ENCODE data around the gene NCOA6.
"Not testable (repeated sequence)": the region's sequence is repeated elsewhere in the genome, so short reads cannot be mapped to it uniquely, and the experiment has no call there.

NCOA6 gene

DNA sequence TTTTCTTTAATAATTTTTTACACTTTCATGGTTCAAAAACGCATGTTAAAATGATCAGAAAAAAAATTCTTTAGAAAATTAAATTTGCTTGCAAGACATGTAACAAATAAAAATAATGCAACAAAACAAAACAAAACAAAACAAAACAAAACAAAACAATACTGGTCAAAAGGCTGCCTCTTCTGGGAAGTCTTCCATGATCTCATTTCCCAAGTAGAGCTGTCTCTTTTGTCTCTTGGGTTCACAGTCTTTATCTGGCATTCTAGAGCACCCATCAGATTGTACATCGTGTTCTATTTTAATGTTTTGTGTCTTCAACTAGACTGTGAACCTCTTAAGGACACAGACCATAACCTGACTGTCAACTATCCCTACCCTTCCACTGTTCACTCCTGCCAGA lies 96.0 kb downstream of the NCOA6 start:
- H3K27ac ChIP-seq (replicated peaks) = no peak overlapping the region
- H3K27me3 ChIP-seq (ENCODE audit: insufficient read depth, poor library complexity, severe bottlenecking) = no peaks in the 10 kb centered on the region
- TF ChIP-seq, protein P1, sequence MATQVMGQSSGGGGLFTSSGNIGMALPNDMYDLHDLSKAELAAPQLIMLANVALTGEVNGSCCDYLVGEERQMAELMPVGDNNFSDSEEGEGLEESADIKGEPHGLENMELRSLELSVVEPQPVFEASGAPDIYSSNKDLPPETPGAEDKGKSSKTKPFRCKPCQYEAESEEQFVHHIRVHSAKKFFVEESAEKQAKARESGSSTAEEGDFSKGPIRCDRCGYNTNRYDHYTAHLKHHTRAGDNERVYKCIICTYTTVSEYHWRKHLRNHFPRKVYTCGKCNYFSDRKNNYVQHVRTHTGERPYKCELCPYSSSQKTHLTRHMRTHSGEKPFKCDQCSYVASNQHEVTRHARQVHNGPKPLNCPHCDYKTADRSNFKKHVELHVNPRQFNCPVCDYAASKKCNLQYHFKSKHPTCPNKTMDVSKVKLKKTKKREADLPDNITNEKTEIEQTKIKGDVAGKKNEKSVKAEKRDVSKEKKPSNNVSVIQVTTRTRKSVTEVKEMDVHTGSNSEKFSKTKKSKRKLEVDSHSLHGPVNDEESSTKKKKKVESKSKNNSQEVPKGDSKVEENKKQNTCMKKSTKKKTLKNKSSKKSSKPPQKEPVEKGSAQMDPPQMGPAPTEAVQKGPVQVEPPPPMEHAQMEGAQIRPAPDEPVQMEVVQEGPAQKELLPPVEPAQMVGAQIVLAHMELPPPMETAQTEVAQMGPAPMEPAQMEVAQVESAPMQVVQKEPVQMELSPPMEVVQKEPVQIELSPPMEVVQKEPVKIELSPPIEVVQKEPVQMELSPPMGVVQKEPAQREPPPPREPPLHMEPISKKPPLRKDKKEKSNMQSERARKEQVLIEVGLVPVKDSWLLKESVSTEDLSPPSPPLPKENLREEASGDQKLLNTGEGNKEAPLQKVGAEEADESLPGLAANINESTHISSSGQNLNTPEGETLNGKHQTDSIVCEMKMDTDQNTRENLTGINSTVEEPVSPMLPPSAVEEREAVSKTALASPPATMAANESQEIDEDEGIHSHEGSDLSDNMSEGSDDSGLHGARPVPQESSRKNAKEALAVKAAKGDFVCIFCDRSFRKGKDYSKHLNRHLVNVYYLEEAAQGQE (IDR thresholded peaks at IDR 0.05; ENCODE audit: insufficient replicate concordance, low read depth) = no peak
- TF ChIP-seq SPI1 (IDR thresholded peaks at IDR 0.05; ENCODE audit: borderline replicate concordance, low read depth) (no peak), POLR2AphosphoS5 (IDR thresholded peaks at IDR 0.05; ENCODE audit: low read depth) (no peak), GABPA (IDR thresholded peaks at IDR 0.05; ENCODE audit: low read depth) (no peak)
- TF ChIP-seq, protein P2, sequence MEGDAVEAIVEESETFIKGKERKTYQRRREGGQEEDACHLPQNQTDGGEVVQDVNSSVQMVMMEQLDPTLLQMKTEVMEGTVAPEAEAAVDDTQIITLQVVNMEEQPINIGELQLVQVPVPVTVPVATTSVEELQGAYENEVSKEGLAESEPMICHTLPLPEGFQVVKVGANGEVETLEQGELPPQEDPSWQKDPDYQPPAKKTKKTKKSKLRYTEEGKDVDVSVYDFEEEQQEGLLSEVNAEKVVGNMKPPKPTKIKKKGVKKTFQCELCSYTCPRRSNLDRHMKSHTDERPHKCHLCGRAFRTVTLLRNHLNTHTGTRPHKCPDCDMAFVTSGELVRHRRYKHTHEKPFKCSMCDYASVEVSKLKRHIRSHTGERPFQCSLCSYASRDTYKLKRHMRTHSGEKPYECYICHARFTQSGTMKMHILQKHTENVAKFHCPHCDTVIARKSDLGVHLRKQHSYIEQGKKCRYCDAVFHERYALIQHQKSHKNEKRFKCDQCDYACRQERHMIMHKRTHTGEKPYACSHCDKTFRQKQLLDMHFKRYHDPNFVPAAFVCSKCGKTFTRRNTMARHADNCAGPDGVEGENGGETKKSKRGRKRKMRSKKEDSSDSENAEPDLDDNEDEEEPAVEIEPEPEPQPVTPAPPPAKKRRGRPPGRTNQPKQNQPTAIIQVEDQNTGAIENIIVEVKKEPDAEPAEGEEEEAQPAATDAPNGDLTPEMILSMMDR (IDR thresholded peaks at IDR 0.05; ENCODE audit: insufficient read depth, low read length) = no peak
- no peak overlapping the region for H3K4me3 ChIP-seq (replicated peaks; ENCODE audit: insufficient read depth, low read length)
- DNase-seq (ENCODE audit: low read depth in 1 of 2, low spot score in 1 of 2) = no peak

DNA sequence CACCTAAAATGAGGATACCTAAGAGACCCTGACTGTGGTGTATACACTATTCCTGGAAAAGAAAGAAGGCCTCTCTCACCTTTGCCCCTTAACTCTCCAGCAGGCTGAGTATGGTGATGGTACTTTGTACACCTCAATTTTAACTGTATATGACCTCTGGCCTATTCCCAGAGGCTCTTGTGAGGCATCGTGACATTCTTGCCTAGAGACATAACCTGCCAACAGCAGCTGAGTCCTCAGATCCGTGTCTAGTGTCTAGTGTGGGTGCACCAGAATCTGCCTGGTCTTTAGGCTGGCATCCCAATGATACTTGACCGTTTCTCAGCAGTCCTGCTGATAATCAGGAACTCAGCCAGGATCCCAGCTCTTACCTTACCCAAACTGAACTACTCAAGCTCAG lies 101.3 kb downstream of the NCOA6 start:
- H3K27me3 ChIP-seq (ENCODE audit: insufficient read depth, poor library complexity, severe bottlenecking) = no peaks in the 10 kb centered on the region
- no peak for DNase-seq (ENCODE audit: low read depth in 1 of 2, low spot score in 1 of 2)
- H3K4me3 ChIP-seq (replicated peaks; ENCODE audit: insufficient read depth, low read length) = no peak overlapping the region
- no peak overlapping the region for H3K27ac ChIP-seq (replicated peaks)
- TF ChIP-seq POLR2AphosphoS5 (IDR thresholded peaks at IDR 0.05; ENCODE audit: low read depth) = no peak
- TF ChIP-seq GABPA (IDR thresholded peaks at IDR 0.05; ENCODE audit: low read depth) = no peak
- TF ChIP-seq SPI1 (IDR thresholded peaks at IDR 0.05; ENCODE audit: borderline replicate concordance, low read depth) = no peak
- TF ChIP-seq, protein P2 (IDR thresholded peaks at IDR 0.05; ENCODE audit: insufficient read depth, low read length) = no peak
- TF ChIP-seq, protein P1 (IDR thresholded peaks at IDR 0.05; ENCODE audit: insufficient replicate concordance, low read depth) = no peak

DNA sequence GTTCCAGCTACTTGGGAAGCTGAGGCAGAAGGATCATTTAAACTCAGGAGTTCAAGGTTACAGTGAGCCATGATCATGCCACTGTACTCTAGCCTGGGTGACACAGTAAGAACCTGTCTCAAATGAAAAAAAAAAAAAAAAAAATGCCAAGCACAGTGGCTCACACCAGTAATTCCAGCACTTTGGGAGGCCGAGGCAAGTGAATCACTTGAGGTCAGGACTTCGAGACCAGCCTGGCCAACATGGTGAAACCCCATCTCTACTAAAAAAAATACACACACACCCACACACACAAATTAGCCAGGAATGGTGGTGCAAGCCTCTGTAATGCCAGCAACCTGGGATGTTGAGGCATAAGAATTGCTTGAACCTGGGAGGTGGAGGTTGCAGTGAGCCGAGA lies 102.9 kb downstream of the NCOA6 start:
- H3K27ac ChIP-seq (replicated peaks); H3K27me3 ChIP-seq (ENCODE audit: insufficient read depth, poor library complexity, severe bottlenecking); DNase-seq (ENCODE audit: low read depth in 1 of 2, low spot score in 1 of 2); H3K4me3 ChIP-seq (replicated peaks; ENCODE audit: insufficient read depth, low read length): not testable (repeated sequence)

DNA sequence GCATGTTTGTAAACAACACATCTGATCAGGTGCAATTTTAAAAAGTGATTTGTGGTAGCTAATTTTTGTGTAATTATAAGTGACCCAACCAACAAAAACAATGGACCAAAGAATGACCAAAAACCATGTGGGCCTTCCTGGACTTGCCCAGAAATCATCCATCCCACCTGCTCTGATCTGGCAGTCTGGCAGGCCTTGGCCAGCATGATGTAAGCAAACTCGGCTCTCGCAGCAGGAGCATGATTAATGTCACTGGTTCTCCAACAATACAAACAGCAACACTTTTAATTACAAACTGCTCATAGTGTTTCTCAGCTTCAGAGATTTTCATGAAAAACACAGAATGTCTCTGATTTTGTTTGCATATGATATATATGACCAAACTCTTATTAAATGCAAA lies 105.2 kb downstream of the NCOA6 start:
- no peak for DNase-seq (ENCODE audit: low read depth in 1 of 2, low spot score in 1 of 2)
- Histone ChIP-seq H3K27me3 (ENCODE audit: insufficient read depth, poor library complexity, severe bottlenecking) (no peaks in the 10 kb centered on the region), H3K27ac (replicated peaks) (no peak overlapping the region), H3K4me3 (replicated peaks; ENCODE audit: insufficient read depth, low read length) (no peak overlapping the region)
- TF ChIP-seq, protein P2 (IDR thresholded peaks at IDR 0.05; ENCODE audit: insufficient read depth, low read length) = no peak
- no peak for TF ChIP-seq SPI1 (IDR thresholded peaks at IDR 0.05; ENCODE audit: borderline replicate concordance, low read depth)

DNA sequence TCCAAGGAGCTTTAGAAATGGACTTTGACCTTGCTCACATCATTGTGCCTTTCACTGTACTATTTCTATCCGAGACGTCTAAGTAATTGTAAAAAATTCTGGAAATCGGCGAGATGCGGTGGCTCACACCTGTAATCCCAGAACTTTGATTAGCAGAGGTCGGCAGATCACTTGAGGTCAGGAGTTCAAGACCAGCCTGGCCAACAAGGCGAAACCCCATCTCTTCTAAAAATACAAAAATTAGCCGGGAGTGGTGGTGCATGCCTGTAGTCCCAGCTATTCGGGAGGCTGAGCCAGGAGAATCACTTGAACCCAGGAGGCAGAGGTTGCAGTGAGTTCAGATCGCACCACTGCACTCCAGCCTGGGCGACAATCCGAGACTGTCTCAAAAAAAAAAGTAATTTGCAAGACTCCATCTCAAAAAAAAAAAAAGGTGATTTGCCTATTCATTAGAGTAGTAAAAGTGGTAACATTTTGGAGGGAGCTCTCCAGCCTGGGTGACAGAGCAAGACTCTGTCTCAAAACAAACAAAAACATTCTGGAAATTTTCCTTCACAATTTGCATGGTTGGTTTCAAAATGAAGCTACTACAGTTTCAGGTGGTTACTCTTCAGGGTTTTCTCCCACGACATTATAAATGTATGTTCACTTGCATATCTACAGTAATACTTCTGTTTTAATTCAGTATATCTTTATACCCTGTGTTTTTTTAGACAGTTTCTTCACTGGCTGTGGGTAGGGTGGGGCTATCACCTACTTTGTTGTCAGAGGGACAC lies 106.0 kb downstream of the NCOA6 start:
- not testable (repeated sequence) for H3K4me3 ChIP-seq (replicated peaks; ENCODE audit: insufficient read depth, low read length); H3K27ac ChIP-seq (replicated peaks); DNase-seq (ENCODE audit: low read depth in 1 of 2, low spot score in 1 of 2); H3K27me3 ChIP-seq (ENCODE audit: insufficient read depth, poor library complexity, severe bottlenecking)

Measured in HL-60 (cell line).